Calu3 (cell line): ENCODE results near the gene CCDC177. TPM values are rescaled to one million over a fixed set of nuclear protein-coding genes. Genes with fewer than 3 reads are reported as not detected.

Source experiments
- BruUV-seq: library from RNA; stranded (reverse); fragments of 400-500 nt; replicated peaks from 2 replicates; lab custom pipeline; 2021; lab: Mats Ljungman, UMichigan
- CTCF ChIA-PET: fragments of 300-600 bp; sonication (Branson Sonifier 250); formaldehyde crosslinking; loops from one replicate; lab custom pipeline; 2022; ENCODE audit warnings: antibody characterized with exemption; lab: Charles Lee
- DNase-seq: peaks from one replicate; pipeline ENCODE4 v3.0.0; 2022
- H3K27ac Mint-ChIP-seq: one replicate; pipeline ENCODE4 v1.8.0; 2022; ENCODE audit warnings: mixed read lengths; ENCODE audit not compliant: unreplicated experiment
- H3K27me3 Mint-ChIP-seq: one replicate; pipeline ENCODE4 v1.8.0; 2022; ENCODE audit warnings: mixed read lengths; ENCODE audit not compliant: unreplicated experiment
- H3K36me3 Mint-ChIP-seq: one replicate; pipeline ENCODE4 v1.8.0; 2022; ENCODE audit warnings: mild to moderate bottlenecking, moderate library complexity, mixed read lengths; ENCODE audit not compliant: insufficient read depth, unreplicated experiment
- H3K4me1 Mint-ChIP-seq: one replicate; pipeline ENCODE4 v1.8.0; 2022; ENCODE audit warnings: mild to moderate bottlenecking, low read depth, mixed read lengths; ENCODE audit not compliant: unreplicated experiment
- H3K4me3 Mint-ChIP-seq: one replicate; pipeline ENCODE4 v1.8.0; 2022; ENCODE audit warnings: mild to moderate bottlenecking, low read depth, moderate library complexity, mixed read lengths; ENCODE audit not compliant: unreplicated experiment
- H3K9me3 Mint-ChIP-seq: one replicate; pipeline ENCODE4 v1.8.0; 2022; ENCODE audit warnings: low read depth, mixed read lengths; ENCODE audit not compliant: unreplicated experiment
- CTCF ChIP-seq: fragments of 200-600 bp; IDR thresholded peaks from one replicate; pipeline ENCODE4 v1.8.0; 2022; ENCODE audit warnings: antibody characterized with exemption; ENCODE audit not compliant: unreplicated experiment
- intact Hi-C: fragments of 100-400 bp; cut with micrococcal nuclease; formaldehyde crosslinking; loops from one replicate; pipeline ENCODE4 v1.10.0; 2022; ENCODE audit not compliant: unreplicated experiment
- total RNA-seq: library from RNA; stranded (reverse); gene quantifications from 2 replicates; pipeline ENCODE4 v1.2.3, GENCODE V29; 2022

The CCDC177 gene
- total RNA-seq, 1 experiment from 2014 or later: not detected

GRCh38 chr14:69615121-69615495 lies 40.4 kb upstream of the CCDC177 start:
- peaks cover 20% of the 10 kb centered on the region for H3K36me3 Mint-ChIP-seq
- peak overlapping the region; percentile 39 for H3K27ac Mint-ChIP-seq
- CTCF ChIA-PET: interaction anchor here (0.6 kb wide), 1 partner anchor 159 kb away, joined by 3 read pairs; no protein-coding TSS in a partner anchor

GRCh38 chr14:69614592-69614991 lies 39.9 kb upstream of the CCDC177 start:
- BruUV-seq: no TSS peak
- Mint-ChIP-seq H3K4me3 (peak overlapping the region; percentile 96), H3K9me3 (no peaks in the 10 kb centered on the region), H3K4me1 (peaks cover 67% of the 10 kb centered on the region), H3K27ac (no peak overlapping the region), H3K27me3 (no peaks in the 10 kb centered on the region), H3K36me3 (peaks cover 17% of the 10 kb centered on the region)
- no peak for DNase-seq
- CTCF ChIA-PET: no interaction called here
- TF ChIP-seq CTCF: no peak
- intact Hi-C loops: no loop called here

More at GRCh38 chr14:69615121-69615495, 40.4 kb upstream of the CCDC177 start:
- H3K27me3 Mint-ChIP-seq: no peaks in the 10 kb centered on the region
- BruUV-seq: no TSS peak
- intact Hi-C loops: no loop called here
- DNase-seq: no peak
- H3K9me3 Mint-ChIP-seq: no peaks in the 10 kb centered on the region
- peak overlapping the region; percentile 60 for H3K4me3 Mint-ChIP-seq
- H3K4me1 Mint-ChIP-seq: peaks cover 72% of the 10 kb centered on the region
- TF ChIP-seq CTCF: no peak

- intact Hi-C loops: no loop called here
- Mint-ChIP-seq H3K27me3 (no peaks in the 10 kb centered on the region), H3K36me3 (peaks cover 17% of the 10 kb centered on the region), H3K4me1 (peaks cover 56% of the 10 kb centered on the region), H3K9me3 (no peaks in the 10 kb centered on the region), H3K4me3 (peak overlapping the region; percentile 96), H3K27ac (no peak overlapping the region)
- DNase-seq: no peak
- TF ChIP-seq CTCF: no peak
- BruUV-seq: no TSS peak
- CTCF ChIA-PET: no interaction called here
These were observed 38.8 kb upstream of the CCDC177 start for GRCh38 chr14:69613312-69614073.

- DNase-seq: no peak
- no peak for TF ChIP-seq CTCF
- Mint-ChIP-seq H3K27me3 (no peaks in the 10 kb centered on the region), H3K4me3 (peak overlapping the region; percentile 96), H3K9me3 (no peaks in the 10 kb centered on the region), H3K36me3 (peaks cover 17% of the 10 kb centered on the region), H3K4me1 (peaks cover 50% of the 10 kb centered on the region), H3K27ac (peak overlapping the region; percentile 94)
- BruUV-seq: TSS peak; percentile 36
- CTCF ChIA-PET: interaction anchor here (0.8 to 0.9 kb wide), 2 partner anchors 45 to 93 kb away, joined by 3 to 4 read pairs; no protein-coding TSS in a partner anchor
- intact Hi-C loops: loop anchor here (1.0 kb wide), 1 partner anchor 8 kb away; no protein-coding TSS in a partner anchor
These were observed 38.1 kb upstream of the CCDC177 start for GRCh38 chr14:69612783-69613130.
